Neutrophil (primary cell): ENCODE data around the gene TRIM50.
"Not testable (repeated sequence)": the region's sequence is repeated elsewhere in the genome, so short reads cannot be mapped to it uniquely, and the experiment has no call there.

Source experiments
- H3K27ac ChIP-seq: fragments of 200-600 bp; sonication (generic); 2 replicates; pipeline ENCODE4 v1.5.1; 2016; ENCODE audit warnings: mild to moderate bottlenecking, moderate library complexity
- H3K27me3 ChIP-seq: fragments of 200-600 bp; sonication (generic); 2 replicates; pipeline ENCODE4 v1.6.0; 2016; ENCODE audit warnings: mild to moderate bottlenecking
- H3K36me3 ChIP-seq: fragments of 200-600 bp; sonication (generic); 2 replicates; pipeline ENCODE4 v1.5.1; 2017
- H3K4me1 ChIP-seq, 2 experiments: fragments of 200-600 bp in 1 of 2; sonication (generic) in 1 of 2; 1 replicate in 1 of 2; 2 replicates in 1 of 2; pipeline versions ENCODE4 v1.5.1 to v1.6.1; 2013 to 2016; ENCODE audit warnings: low read depth in 1 of 2, low read length in 1 of 2, mild to moderate bottlenecking in 1 of 2, moderate library complexity in 1 of 2; ENCODE audit not compliant: control insufficient read depth in 1 of 2, insufficient read depth in 1 of 2
- H3K4me3 ChIP-seq, 2 experiments: fragments of 200-600 bp in 1 of 2; sonication (generic) in 1 of 2; 1 replicate in 1 of 2; 2 replicates in 1 of 2; pipeline ENCODE4 v1.5.1; 2013 to 2016; ENCODE audit warnings: low read depth in 1 of 2, low read length in 1 of 2, mild to moderate bottlenecking in 1 of 2, moderate library complexity in 1 of 2
- H3K9me3 ChIP-seq: fragments of 200-600 bp; sonication (generic); 2 replicates; pipeline ENCODE4 v1.5.1; 2016
- CTCF ChIP-seq: fragments of 200-600 bp; sonication (generic); IDR thresholded peaks from 2 replicates; pipeline ENCODE4 v1.5.1; 2016; ENCODE audit warnings: antibody characterized with exemption

TRIM50 gene

GRCh38 chr7:73366990-73367389 is 39.1 kb upstream of the TRIM50 start:
- Histone ChIP-seq H3K9me3 (no peaks in the 10 kb centered on the region), H3K4me1 (peaks cover 15 to 19% of the 10 kb centered on the region in 2 experiments), H3K4me3 (no peak overlapping the region), H3K36me3 (no peaks in the 10 kb centered on the region), H3K27ac (peak overlapping the region; percentile 67), H3K27me3 (no peaks in the 10 kb centered on the region)
- TF ChIP-seq CTCF: no peak

- no peak for TF ChIP-seq CTCF
- H3K27me3 ChIP-seq: no peaks in the 10 kb centered on the region
Observed at GRCh38 chr7:73366127-73366526, 38.2 kb upstream of the TRIM50 start.

GRCh38 chr7:73364006-73364728 is 36.3 kb upstream of the TRIM50 start:
- peaks cover 20 to 23% of the 10 kb centered on the region in 2 experiments for H3K4me1 ChIP-seq
- no peaks in the 10 kb centered on the region for H3K9me3 ChIP-seq
- no peak overlapping the region for H3K4me3 ChIP-seq
- no peaks in the 10 kb centered on the region for H3K27me3 ChIP-seq
- H3K27ac ChIP-seq: no peak overlapping the region
- no peak for TF ChIP-seq CTCF
- no peaks in the 10 kb centered on the region for H3K36me3 ChIP-seq

More at GRCh38 chr7:73366127-73366526, 38.2 kb upstream of the TRIM50 start:
- no peak overlapping the region for H3K27ac ChIP-seq
- no peaks in the 10 kb centered on the region for H3K36me3 ChIP-seq
- H3K4me3 ChIP-seq: no peak overlapping the region
- no peaks in the 10 kb centered on the region for H3K9me3 ChIP-seq
- H3K4me1 ChIP-seq: peaks cover 20 to 24% of the 10 kb centered on the region in 2 experiments

- Histone ChIP-seq H3K27me3 (no peaks in the 10 kb centered on the region), H3K27ac (no peak overlapping the region), H3K4me1 (peaks cover 22 to 24% of the 10 kb centered on the region in 2 experiments), H3K36me3 (no peaks in the 10 kb centered on the region), H3K4me3 (no peak overlapping the region), H3K9me3 (no peaks in the 10 kb centered on the region)
- TF ChIP-seq CTCF: no peak
Observed at GRCh38 chr7:73363225-73364005, 35.5 kb upstream of the TRIM50 start.

GRCh38 chr7:73360590-73360989 is 32.7 kb upstream of the TRIM50 start:
- H3K4me3 ChIP-seq, H3K36me3 ChIP-seq, H3K27ac ChIP-seq, H3K27me3 ChIP-seq, H3K9me3 ChIP-seq: not testable (repeated sequence)
- peaks cover 13 to 14% of the 10 kb centered on the region in 2 experiments for H3K4me1 ChIP-seq

GRCh38 chr7:73359746-73360375 is 32.0 kb upstream of the TRIM50 start:
- Histone ChIP-seq H3K27me3 (no peaks in the 10 kb centered on the region), H3K4me1 (peaks cover 13 to 14% of the 10 kb centered on the region in 2 experiments), H3K36me3 (no peaks in the 10 kb centered on the region), H3K4me3 (no peak overlapping the region), H3K9me3 (no peaks in the 10 kb centered on the region), H3K27ac (no peak overlapping the region)
- no peak for TF ChIP-seq CTCF
